Activated T-helper 2 cell treated with anti-CD3 and anti-CD28 coated beads, Interferon-gamma antibody, Interleukin-2, Interleukin-4, amounts not matched to agents 10 μg/mL and 5 μg/mL and 100 μg/mL, durations not matched to agents 14 hours and 24 hours and 36 hours (primary cell): ENCODE data around the gene UVSSA. TPM values are rescaled to one million over a fixed set of nuclear protein-coding genes. Genes with fewer than 3 reads are reported as not detected.
A peak's percentile ranks its signal among the peaks of the same experiment; 100 is the strongest.

Experiments
- DNase-seq: peaks from one replicate; pipeline ENCODE4 v3.0.0; 2021; ENCODE audit warnings: low spot score
- H3K27ac Mint-ChIP-seq: one replicate; pipeline ENCODE4 v1.8.0; 2021; ENCODE audit warnings: mixed read lengths
- H3K27me3 Mint-ChIP-seq: one replicate; pipeline ENCODE4 v1.8.0; 2021; ENCODE audit warnings: low read depth, mixed read lengths
- H3K36me3 Mint-ChIP-seq: one replicate; pipeline ENCODE4 v1.8.0; 2021; ENCODE audit warnings: low read depth, mixed read lengths
- H3K4me1 Mint-ChIP-seq: one replicate; pipeline ENCODE4 v1.8.0; 2021; ENCODE audit warnings: low read depth, mixed read lengths
- H3K4me3 Mint-ChIP-seq: one replicate; pipeline ENCODE4 v1.8.0; 2021; ENCODE audit warnings: low read depth, mild to moderate bottlenecking, moderate library complexity, mixed read lengths
- H3K9me3 Mint-ChIP-seq: one replicate; pipeline ENCODE4 v1.8.0; 2021; ENCODE audit warnings: mixed read lengths
- intact Hi-C: fragments of 100-400 bp; cut with micrococcal nuclease; formaldehyde crosslinking; loops from one replicate; pipeline ENCODE4 v1.15.1; 2023
- total RNA-seq: library from RNA; stranded (reverse); gene quantifications from 2 replicates; pipeline ENCODE4 v1.2.3, GENCODE V29; 2022

UVSSA gene
- total RNA-seq, 1 donor from 2014 or later = 23.5 TPM

- Mint-ChIP-seq H3K27ac (no peak overlapping the region), H3K4me1 (peaks cover 24% of the 10 kb centered on the region), H3K27me3 (no peaks in the 10 kb centered on the region), H3K4me3 (no peak overlapping the region), H3K9me3 (no peaks in the 10 kb centered on the region), H3K36me3 (peaks cover 64% of the 10 kb centered on the region)
- no peak for DNase-seq
- intact Hi-C loops = no loop called here
Observed at GRCh38 chr4:1339489-1339888, 7.5 kb upstream of the UVSSA start.

- intact Hi-C loops = no loop called here
- Mint-ChIP-seq H3K27me3 (no peaks in the 10 kb centered on the region), H3K36me3 (peaks cover 58% of the 10 kb centered on the region), H3K27ac (no peak overlapping the region), H3K9me3 (no peaks in the 10 kb centered on the region), H3K4me1 (peaks cover 26% of the 10 kb centered on the region), H3K4me3 (no peak overlapping the region)
- DNase-seq = no peak
Observed at GRCh38 chr4:1340181-1340747, 6.7 kb upstream of the UVSSA start.

- Mint-ChIP-seq H3K9me3 (no peaks in the 10 kb centered on the region), H3K27me3 (no peaks in the 10 kb centered on the region), H3K27ac (no peak overlapping the region), H3K36me3 (peaks cover 58% of the 10 kb centered on the region), H3K4me1 (peaks cover 29% of the 10 kb centered on the region), H3K4me3 (no peak overlapping the region)
- DNase-seq = no peak
- intact Hi-C loops = no loop called here
Observed at GRCh38 chr4:1340861-1341260, 6.1 kb upstream of the UVSSA start.

GRCh38 chr4:1342003-1342402, 5.0 kb upstream of the UVSSA start:
- intact Hi-C loops = no loop called here
- H3K9me3 Mint-ChIP-seq = no peaks in the 10 kb centered on the region
- peaks cover 24% of the 10 kb centered on the region for H3K4me1 Mint-ChIP-seq
- peaks cover 48% of the 10 kb centered on the region for H3K36me3 Mint-ChIP-seq
- no peak overlapping the region for H3K27ac Mint-ChIP-seq
- H3K27me3 Mint-ChIP-seq = no peaks in the 10 kb centered on the region
- DNase-seq = no peak
- H3K4me3 Mint-ChIP-seq = no peak overlapping the region

GRCh38 chr4:1344696-1345095, 2.3 kb upstream of the UVSSA start:
- Mint-ChIP-seq H3K9me3 (no peaks in the 10 kb centered on the region), H3K27ac (no peak overlapping the region)
- intact Hi-C loops = loop anchor here (5.0 kb wide), 1 partner anchor 368 kb away; the partner anchor contains the start of gene SLBP

GRCh38 chr4:1345903-1346780, 866 bp upstream of the UVSSA start:
- intact Hi-C loops = loop anchor here (1.0 to 5.0 kb wide), 6 partner anchors 16 to 366 kb away; partner anchors contain the start of gene SLBP
- peaks cover 24% of the 10 kb centered on the region for H3K36me3 Mint-ChIP-seq
- no peaks in the 10 kb centered on the region for H3K9me3 Mint-ChIP-seq
- no peaks in the 10 kb centered on the region for H3K27me3 Mint-ChIP-seq
- peak overlapping the region; percentile 91 for H3K4me3 Mint-ChIP-seq
- DNase-seq = peak; percentile 53
- peak overlapping the region; percentile 85 for H3K27ac Mint-ChIP-seq
- peaks cover 30% of the 10 kb centered on the region for H3K4me1 Mint-ChIP-seq

More at GRCh38 chr4:1344696-1345095, 2.3 kb upstream of the UVSSA start:
- Mint-ChIP-seq H3K27me3 (no peaks in the 10 kb centered on the region), H3K36me3 (peaks cover 35% of the 10 kb centered on the region), H3K4me3 (peak overlapping the region; percentile 91), H3K4me1 (peaks cover 25% of the 10 kb centered on the region)
- DNase-seq = no peak

GRCh38 chr4:1347410-1347864, 429 bp downstream of the UVSSA start:
- Mint-ChIP-seq H3K4me1 (peaks cover 30% of the 10 kb centered on the region), H3K4me3 (peak overlapping the region; percentile 88), H3K27me3 (no peaks in the 10 kb centered on the region), H3K27ac (peak overlapping the region; percentile 91), H3K36me3 (peaks cover 17% of the 10 kb centered on the region), H3K9me3 (no peaks in the 10 kb centered on the region)
- peak; percentile 47 for DNase-seq
- intact Hi-C loops = loop anchor here (1.0 to 5.0 kb wide), 6 partner anchors 39 to 365 kb away; partner anchors contain the start of genes MAEA and SLBP

GRCh38 chr4:1348014-1348513, 1.1 kb downstream of the UVSSA start:
- no peaks in the 10 kb centered on the region for H3K9me3 Mint-ChIP-seq
- peaks cover 30% of the 10 kb centered on the region for H3K4me1 Mint-ChIP-seq
- intact Hi-C loops = loop anchor here (5.0 kb wide), 1 partner anchor 364 kb away; the partner anchor contains the start of gene SLBP
- DNase-seq = no peak
- no peaks in the 10 kb centered on the region for H3K27me3 Mint-ChIP-seq
- peaks cover 17% of the 10 kb centered on the region for H3K36me3 Mint-ChIP-seq
- H3K4me3 Mint-ChIP-seq = peak overlapping the region; percentile 88
- peak overlapping the region; percentile 91 for H3K27ac Mint-ChIP-seq

- Mint-ChIP-seq H3K36me3 (peaks cover 17% of the 10 kb centered on the region), H3K27ac (peak overlapping the region; percentile 48), H3K9me3 (no peaks in the 10 kb centered on the region), H3K4me1 (peaks cover 30% of the 10 kb centered on the region), H3K27me3 (no peaks in the 10 kb centered on the region), H3K4me3 (peak overlapping the region; percentile 88)
- intact Hi-C loops = loop anchor here (5.0 kb wide), 1 partner anchor 364 kb away; the partner anchor contains the start of gene SLBP
- DNase-seq = no peak
Observed at GRCh38 chr4:1348746-1349145, 1.7 kb downstream of the UVSSA start.

- Mint-ChIP-seq H3K36me3 (peaks cover 15% of the 10 kb centered on the region), H3K4me1 (peaks cover 28% of the 10 kb centered on the region), H3K9me3 (no peaks in the 10 kb centered on the region), H3K27ac (peak overlapping the region; percentile 58), H3K27me3 (no peaks in the 10 kb centered on the region), H3K4me3 (no peak overlapping the region)
- intact Hi-C loops = loop anchor here (5.0 kb wide), 1 partner anchor 363 kb away; the partner anchor contains the start of gene SLBP
- DNase-seq = no peak
Observed at GRCh38 chr4:1349359-1350168, 2.6 kb downstream of the UVSSA start.

GRCh38 chr4:1350169-1350520, 3.1 kb downstream of the UVSSA start:
- Mint-ChIP-seq H3K4me3 (no peak overlapping the region), H3K27ac (no peak overlapping the region), H3K4me1 (peaks cover 23% of the 10 kb centered on the region), H3K36me3 (peaks cover 14% of the 10 kb centered on the region), H3K27me3 (no peaks in the 10 kb centered on the region), H3K9me3 (no peaks in the 10 kb centered on the region)
- no peak for DNase-seq
- intact Hi-C loops = no loop called here
